Measurements from ENCODE around the gene ULK2. TPM values are rescaled to one million over a fixed set of nuclear protein-coding genes. Genes with fewer than 3 reads are reported as not detected.

Gene ULK2
- polyA plus RNA-seq, 1 donor from 2014 or later, result 55.1 TPM

GRCh38 chr17:19800571-19800970 is 67.2 kb downstream of the ULK2 start:
- Histone ChIP-seq H4K20me1 (ENCODE audit: insufficient read depth) (no peaks in the 10 kb centered on the region), H3K27ac (ENCODE audit: low read length) (no peak overlapping the region), H3K4me3 (ENCODE audit: low read length) (no peak overlapping the region), H3K4me2 (ENCODE audit: low read length) (no peak overlapping the region), H3F3A (ENCODE audit: insufficient read depth, low read length, poor library complexity, severe bottlenecking) (no peaks in the 10 kb centered on the region), H3K27me3 (ENCODE audit: insufficient read depth, low read depth, low read length) (no peaks in the 10 kb centered on the region), H3K9ac (ENCODE audit: low read length) (no peak overlapping the region), H3K9me3 (ENCODE audit: low read length) (no peaks in the 10 kb centered on the region), H3K36me3 (ENCODE audit: insufficient read depth, low read length) (peaks cover 43% of the 10 kb centered on the region), H2AFZ (ENCODE audit: low read depth, low read length) (no peak overlapping the region), H3K79me2 (replicated peaks; ENCODE audit: insufficient read depth, low read length) (no peaks in the 10 kb centered on the region), H3K9me2 (ENCODE audit: insufficient read depth, low read length) (no peaks in the 10 kb centered on the region)
- TF ChIP-seq POLR2AphosphoS5 (IDR thresholded peaks at IDR 0.05) (no peak), CTCF (IDR thresholded peaks at IDR 0.05; ENCODE audit: poor library complexity, severe bottlenecking) (no peak), SMC3 (conservative IDR thresholded peaks at IDR 0.05; ENCODE audit: poor library complexity) (no peak)
- TF ChIP-seq, protein P1, sequence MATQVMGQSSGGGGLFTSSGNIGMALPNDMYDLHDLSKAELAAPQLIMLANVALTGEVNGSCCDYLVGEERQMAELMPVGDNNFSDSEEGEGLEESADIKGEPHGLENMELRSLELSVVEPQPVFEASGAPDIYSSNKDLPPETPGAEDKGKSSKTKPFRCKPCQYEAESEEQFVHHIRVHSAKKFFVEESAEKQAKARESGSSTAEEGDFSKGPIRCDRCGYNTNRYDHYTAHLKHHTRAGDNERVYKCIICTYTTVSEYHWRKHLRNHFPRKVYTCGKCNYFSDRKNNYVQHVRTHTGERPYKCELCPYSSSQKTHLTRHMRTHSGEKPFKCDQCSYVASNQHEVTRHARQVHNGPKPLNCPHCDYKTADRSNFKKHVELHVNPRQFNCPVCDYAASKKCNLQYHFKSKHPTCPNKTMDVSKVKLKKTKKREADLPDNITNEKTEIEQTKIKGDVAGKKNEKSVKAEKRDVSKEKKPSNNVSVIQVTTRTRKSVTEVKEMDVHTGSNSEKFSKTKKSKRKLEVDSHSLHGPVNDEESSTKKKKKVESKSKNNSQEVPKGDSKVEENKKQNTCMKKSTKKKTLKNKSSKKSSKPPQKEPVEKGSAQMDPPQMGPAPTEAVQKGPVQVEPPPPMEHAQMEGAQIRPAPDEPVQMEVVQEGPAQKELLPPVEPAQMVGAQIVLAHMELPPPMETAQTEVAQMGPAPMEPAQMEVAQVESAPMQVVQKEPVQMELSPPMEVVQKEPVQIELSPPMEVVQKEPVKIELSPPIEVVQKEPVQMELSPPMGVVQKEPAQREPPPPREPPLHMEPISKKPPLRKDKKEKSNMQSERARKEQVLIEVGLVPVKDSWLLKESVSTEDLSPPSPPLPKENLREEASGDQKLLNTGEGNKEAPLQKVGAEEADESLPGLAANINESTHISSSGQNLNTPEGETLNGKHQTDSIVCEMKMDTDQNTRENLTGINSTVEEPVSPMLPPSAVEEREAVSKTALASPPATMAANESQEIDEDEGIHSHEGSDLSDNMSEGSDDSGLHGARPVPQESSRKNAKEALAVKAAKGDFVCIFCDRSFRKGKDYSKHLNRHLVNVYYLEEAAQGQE (IDR thresholded peaks at IDR 0.05; ENCODE audit: borderline replicate concordance), result no peak

- no peak for TF ChIP-seq CTCF (IDR thresholded peaks at IDR 0.05; ENCODE audit: poor library complexity, severe bottlenecking)
- TF ChIP-seq, protein P1 (IDR thresholded peaks at IDR 0.05; ENCODE audit: borderline replicate concordance), result no peak
- TF ChIP-seq SMC3 (conservative IDR thresholded peaks at IDR 0.05; ENCODE audit: poor library complexity), result no peak
- TF ChIP-seq EZH2 (IDR thresholded peaks at IDR 0.05; ENCODE audit: borderline replicate concordance, insufficient read depth, low read length, poor library complexity, severe bottlenecking), result no peak
- TF ChIP-seq EP300 (conservative IDR thresholded peaks at IDR 0.05; ENCODE audit: poor library complexity, severe bottlenecking), result no peak
- no peak for TF ChIP-seq POLR2AphosphoS5 (IDR thresholded peaks at IDR 0.05)
- no peak for TF ChIP-seq RAD21 (conservative IDR thresholded peaks at IDR 0.05)
- TF ChIP-seq MXI1 (conservative IDR thresholded peaks at IDR 0.05; ENCODE audit: poor library complexity, severe bottlenecking), result no peak
- TF ChIP-seq TAF1 (IDR thresholded peaks at IDR 0.05; ENCODE audit: low read depth), result no peak
- no peak overlapping the region for H3K27ac ChIP-seq (ENCODE audit: low read length)
- H3F3A ChIP-seq (ENCODE audit: insufficient read depth, low read length, poor library complexity, severe bottlenecking), result no peaks in the 10 kb centered on the region
- H3K27me3 ChIP-seq (ENCODE audit: insufficient read depth, low read depth, low read length), result no peaks in the 10 kb centered on the region
- no peaks in the 10 kb centered on the region for H3K9me2 ChIP-seq (ENCODE audit: insufficient read depth, low read length)
- H3K9ac ChIP-seq (ENCODE audit: low read length), result no peak overlapping the region
- no peak overlapping the region for H2AFZ ChIP-seq (ENCODE audit: low read depth, low read length)
- H3K9me3 ChIP-seq (ENCODE audit: low read length), result no peaks in the 10 kb centered on the region
- peaks cover 46% of the 10 kb centered on the region for H3K36me3 ChIP-seq (ENCODE audit: insufficient read depth, low read length)
- H3K4me3 ChIP-seq (ENCODE audit: low read length), result no peak overlapping the region
- H4K20me1 ChIP-seq (ENCODE audit: insufficient read depth), result no peaks in the 10 kb centered on the region
- H3K4me2 ChIP-seq (ENCODE audit: low read length), result no peak overlapping the region
- H3K79me2 ChIP-seq (replicated peaks; ENCODE audit: insufficient read depth, low read length), result no peaks in the 10 kb centered on the region
Measured at GRCh38 chr17:19799796-19800195, 67.9 kb downstream of the ULK2 start.

Measured in neural cell (in vitro differentiated cells).